Renal cortex interstitium (tissue), 15 donors: Measurements from ENCODE around the gene FAM237A. TPM values are rescaled to one million over a fixed set of nuclear protein-coding genes. Genes with fewer than 3 reads are reported as not detected.

ENCODE experiments used
- DNase-seq, 11 donors: peaks; one replicate each; pipeline ENCODE4 v3.0.0-alpha.2; 2013; ENCODE audit warnings: low read depth in 9 of 11, low spot score in 4 of 11; ENCODE audit errors: extremely low read depth in 1 of 11
- long read RNA-seq, 16 experiments: transcript quantifications; one replicate each; lab custom pipeline, GENCODE V29; 2026
- polyA plus RNA-seq, 3 donors: library from polyadenylated mRNA; unstranded; fragments of 120-200 nt; gene quantifications; one replicate each; pipeline ENCODE4 v1.2.1, GENCODE V29; 2013; ENCODE audit not compliant: insufficient read length in 3 of 3

Gene FAM237A
- polyA plus RNA-seq = not detected
- long read RNA-seq, donor 1 = 0 reads
- long read RNA-seq, donor 2 = 0 reads
- long read RNA-seq, donor 3 = 0 reads
- long read RNA-seq, donor 4 = 0 reads
- long read RNA-seq, donor 5 = 0 reads
- long read RNA-seq, donor 6 = 0 reads
- long read RNA-seq, donor 7 = 0 reads
- long read RNA-seq, donor 8 = 0 reads
- long read RNA-seq, donor 9 = 0 reads
- long read RNA-seq, donor 10 = 0 reads
- long read RNA-seq, donor 11 = 0 reads
- long read RNA-seq, donor 12 = 0 reads
- long read RNA-seq, donor 13 = 0 reads
- long read RNA-seq, donor 14 = 0 reads
- long read RNA-seq, donor 15 = 0 reads
- long read RNA-seq, donor 16 = 0 reads

GRCh38 chr2:206642075-206643025, at the start of gene FAM237A:
TSS of gene FAM237A (plus strand) at chr2:206642487. CDS start at chr2:206644237, 1,750 bp downstream.
- DNase-seq = peak; percentile 53 to 79 (median 63)

DNA sequence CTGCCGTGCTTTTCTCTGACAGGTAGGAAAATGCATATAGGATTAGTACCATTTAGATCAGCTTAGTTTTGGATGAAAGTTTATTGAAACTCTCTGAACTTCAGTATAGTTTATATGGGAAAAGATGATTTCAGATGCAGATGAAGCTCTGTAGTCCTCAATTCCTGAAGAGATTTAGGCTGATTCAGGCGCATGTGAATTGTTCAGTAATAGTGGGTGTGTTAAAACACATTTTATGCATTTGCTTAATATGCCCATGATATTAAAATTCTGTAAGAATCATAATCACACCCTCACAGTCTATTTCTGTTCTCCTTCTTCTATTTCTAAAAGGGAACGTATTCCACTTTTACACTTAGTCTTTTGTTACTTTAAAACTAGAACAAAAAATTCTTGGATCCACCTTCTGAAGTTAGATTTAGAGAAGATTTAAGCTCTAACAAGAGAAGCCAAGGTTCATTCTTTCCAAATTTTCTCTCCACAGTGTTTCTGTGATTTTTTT, 44.5 kb upstream of the FAM237A start:
- no peak for DNase-seq

GRCh38 chr2:206603243-206603642, 39.0 kb upstream of the FAM237A start:
- no peak for DNase-seq

- DNase-seq = no peak
Observed at GRCh38 chr2:206610451-206610850, 31.8 kb upstream of the FAM237A start.

GRCh38 chr2:206611191-206611590, 31.1 kb upstream of the FAM237A start:
- DNase-seq = no peak

DNA sequence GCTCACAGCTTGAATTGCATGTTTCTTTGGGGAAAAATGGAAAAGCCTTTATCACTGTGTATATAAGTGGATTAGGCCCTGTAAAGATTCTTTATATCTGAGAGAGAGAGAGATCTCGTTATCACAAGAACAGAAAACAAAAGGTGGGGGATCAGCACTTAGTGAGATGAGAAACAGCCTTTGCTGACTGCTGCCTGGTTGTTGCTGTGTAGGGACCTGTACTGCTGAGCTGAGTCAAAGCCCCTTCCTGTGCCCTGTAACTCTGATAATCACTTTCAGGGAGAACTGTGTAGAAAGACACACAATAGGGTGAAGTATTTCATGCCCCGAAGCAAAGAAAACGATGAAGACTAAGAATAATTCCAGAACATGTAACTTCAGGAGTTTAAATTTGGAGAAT, 30.6 kb upstream of the FAM237A start:
- DNase-seq = no peak

GRCh38 chr2:206614811-206615210, 27.5 kb upstream of the FAM237A start:
- no peak for DNase-seq

GRCh38 chr2:206615417-206616089, 26.7 kb upstream of the FAM237A start:
- DNase-seq = no peak

DNA sequence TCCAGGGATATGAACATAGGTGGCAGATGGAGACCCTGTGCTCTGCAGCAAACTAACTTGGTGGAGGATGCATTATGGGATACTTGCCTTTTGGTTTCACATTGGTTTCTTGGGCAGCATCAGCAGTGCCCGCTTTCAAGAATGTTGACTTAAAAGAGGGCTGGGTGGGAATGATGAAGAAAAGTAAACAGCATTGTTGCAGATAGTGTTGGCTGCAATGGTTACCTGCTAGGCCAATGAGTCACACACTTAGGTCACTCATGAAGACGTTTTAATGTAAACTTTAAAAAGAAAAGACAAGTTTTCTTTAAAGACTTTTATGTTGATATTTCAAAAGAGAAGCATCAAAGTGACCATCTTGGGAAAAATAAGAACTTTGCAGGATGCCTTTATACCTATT, 26.1 kb upstream of the FAM237A start:
- DNase-seq = no peak

DNA sequence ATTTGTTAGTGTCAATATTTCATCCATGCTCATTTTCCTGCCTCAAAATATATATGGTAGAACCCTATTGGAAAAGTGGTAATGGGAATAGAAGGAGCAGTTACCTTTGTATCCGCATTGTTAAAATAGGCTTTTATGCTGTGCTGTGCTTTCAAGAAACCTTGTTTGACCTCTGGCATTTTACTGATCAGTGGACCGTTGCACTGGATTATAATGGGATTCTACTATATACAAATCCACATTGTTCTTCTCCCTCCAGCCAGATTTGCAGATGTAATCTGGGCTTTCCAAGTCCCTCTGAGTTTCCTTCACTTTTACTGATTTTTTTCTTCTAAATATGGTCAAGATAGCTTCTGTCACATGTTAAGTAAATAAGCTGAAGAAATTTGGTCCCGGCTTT, 23.3 kb upstream of the FAM237A start:
- no peak for DNase-seq

- no peak for DNase-seq
Observed at GRCh38 chr2:206626108-206626507, 16.2 kb upstream of the FAM237A start.

DNA sequence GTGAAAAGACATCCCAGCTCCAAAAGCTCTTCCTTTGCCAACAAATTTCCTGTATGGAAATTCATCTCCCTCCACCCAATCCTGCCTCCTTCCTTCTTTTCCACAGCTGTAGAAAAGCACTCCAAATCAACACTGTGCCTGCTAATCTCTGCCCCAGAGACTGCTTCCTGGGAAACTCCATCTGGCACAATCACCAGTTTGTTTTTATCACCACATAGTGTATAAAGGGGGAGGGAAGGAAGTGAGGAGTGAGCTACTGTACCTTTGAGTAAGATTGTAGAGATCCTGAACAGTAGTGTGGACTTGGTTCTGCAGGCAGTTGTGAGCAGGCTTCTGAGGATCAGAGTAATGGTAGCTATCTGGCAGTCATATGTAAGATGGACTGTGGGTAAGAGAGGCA, 14.7 kb upstream of the FAM237A start:
- no peak for DNase-seq

- DNase-seq = no peak
Observed at GRCh38 chr2:206631340-206631739, 10.9 kb upstream of the FAM237A start.

- DNase-seq = no peak
Observed at GRCh38 chr2:206635015-206635414, 7.3 kb upstream of the FAM237A start.

DNA sequence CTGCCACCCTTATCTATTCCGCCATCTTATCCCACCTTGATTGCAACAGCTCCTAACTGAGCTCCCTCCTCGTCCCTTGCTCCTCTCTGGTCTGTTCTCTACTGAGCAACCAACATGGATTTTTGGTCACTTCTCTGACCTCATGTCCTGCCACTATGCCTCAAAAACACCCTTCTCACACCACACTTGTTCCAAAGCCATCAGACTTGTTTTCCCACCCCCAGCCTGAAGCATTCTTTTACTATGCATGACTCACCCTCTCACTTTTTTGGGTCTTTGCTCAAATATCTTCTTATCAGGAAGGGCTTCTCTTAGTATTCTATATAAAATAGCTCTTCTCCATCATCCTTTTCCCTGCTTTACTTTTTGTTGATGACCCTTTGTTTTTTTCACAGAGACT, 2.7 kb upstream of the FAM237A start:
- DNase-seq = no peak

- no peak for DNase-seq
Observed at GRCh38 chr2:206641226-206641625, 1.1 kb upstream of the FAM237A start.

DNA sequence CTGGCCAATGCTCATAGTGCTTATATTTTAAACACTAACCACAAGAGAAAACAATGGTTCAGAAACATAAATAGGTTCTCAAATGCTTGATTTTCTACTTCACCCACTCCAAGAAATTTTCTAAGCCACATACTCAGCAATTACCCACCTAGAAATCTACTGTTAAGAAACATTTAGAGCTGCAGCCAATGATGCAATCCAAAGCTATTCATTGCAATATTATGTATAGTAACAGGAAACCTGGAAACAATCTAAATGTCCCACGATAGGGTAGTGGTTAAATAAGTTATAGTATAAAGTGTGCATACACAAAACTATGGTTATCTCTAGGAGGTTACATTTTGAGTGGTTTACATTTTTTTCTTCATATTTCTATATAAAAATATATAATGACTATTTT, 5.7 kb downstream of the FAM237A start:
- DNase-seq = no peak

- DNase-seq = no peak
Observed at GRCh38 chr2:206657087-206657486, 14.8 kb downstream of the FAM237A start.

- no peak for DNase-seq
Observed at GRCh38 chr2:206665251-206665650, 23.0 kb downstream of the FAM237A start.
